ENCODE measurements around the gene GASK1A.

GRCh38 chr3:43106293-43106628, 127.2 kb downstream of the GASK1A start:
- TF ChIP-seq CTCF (conservative IDR thresholded peaks at IDR 0.05 in 1 of 2, IDR thresholded peaks at IDR 0.05 in 1 of 2; ENCODE audit: extremely low read depth in 1 of 2, insufficient read depth in 1 of 2, low read depth in 1 of 2, low read length in 2 of 2), result no peak
- no peak for TF ChIP-seq EZH2 (IDR thresholded peaks at IDR 0.05; ENCODE audit: borderline replicate concordance, low read length)

Data from mammary epithelial cell (primary cell).